Heart right ventricle (tissue), 16 donors: ENCODE results near the gene HCCS. TPM values are rescaled to one million over a fixed set of nuclear protein-coding genes. Genes with fewer than 3 reads are reported as not detected.

Experiments
- ATAC-seq, 8 donors: fragments of 200-7000 bp; cut with Tn5 transposase; one replicate each; pipeline ENCODE4 v1.9.1; 2020; ENCODE audit warnings: mild to moderate bottlenecking in 8 of 8, moderate library complexity in 8 of 8, moderate number of reproducible peaks in 1 of 8
- DNase-seq, 2 donors: peaks; one replicate each; pipeline ENCODE4 v3.0.0-alpha.2; 2020
- H3K27ac ChIP-seq, 10 donors: fragments of 200-600 bp; sonication (generic) in 2 of 10; one replicate each; pipeline versions ENCODE4 v1.5.0 to v1.8.0; 2020 to 2022; ENCODE audit warnings: mild to moderate bottlenecking in 3 of 10
- H3K27me3 ChIP-seq, 7 donors: fragments of 200-600 bp; one replicate each; pipeline ENCODE4 v1.8.0; 2021 to 2022; ENCODE audit warnings: mild to moderate bottlenecking in 2 of 7
- H3K36me3 ChIP-seq, 9 donors: fragments of 200-600 bp; sonication (generic) in 1 of 9; one replicate each; pipeline versions ENCODE4 v1.5.0 to v1.8.0; 2020 to 2022; ENCODE audit warnings: mild to moderate bottlenecking in 2 of 9
- H3K4me1 ChIP-seq, 9 donors: fragments of 200-600 bp; sonication (generic) in 1 of 9; one replicate each; pipeline versions ENCODE4 v1.5.0 to v1.8.0; 2020 to 2022; ENCODE audit warnings: mild to moderate bottlenecking in 4 of 9
- H3K4me3 ChIP-seq, 10 donors: fragments of 200-600 bp; sonication (generic) in 2 of 10; one replicate each; pipeline versions ENCODE4 v1.5.0 to v1.8.0; 2020 to 2022; ENCODE audit warnings: mild to moderate bottlenecking in 7 of 10, moderate library complexity in 2 of 10
- H3K9me3 ChIP-seq, 11 donors: fragments of 200-600 bp in 10 of 11; sonication (generic) in 2 of 11; one replicate each; pipeline versions ENCODE4 v1.5.0 to v1.8.0; 2013 to 2022; ENCODE audit warnings: mild to moderate bottlenecking in 2 of 11, control low read depth in 1 of 11, moderate library complexity in 1 of 11
- WGBS, 2 donors: extraction: QIAGEN DNeasy Blood & Tissue Kit; methylation state at CpG; one replicate each; pipeline ENCODE4 v1.1.7; 2013; ENCODE audit warnings: inconsistent platforms in 1 of 2; 5-methylcytosine and 5-hydroxymethylcytosine counted together
- intact Hi-C, 10 donors: fragments of 100-400 bp; cut with DNase I; formaldehyde crosslinking; loops; one replicate each; pipeline versions ENCODE4 v1.11.1 to v1.14.2; 2022
- polyA plus RNA-seq, 2 donors: library from polyadenylated mRNA; stranded (reverse); fragments of 200-250 nt; gene quantifications; one replicate each; pipeline ENCODE4 v1.2.3, GENCODE V29; 2013
- total RNA-seq, 10 donors: library from RNA; stranded (reverse); fragmentation: NEBNext Ultra II Directional in 3 of 10; extraction: Animal tissue kit (Norgen Biotek cat#: 25700) in 3 of 10; gene quantifications; one replicate each; pipeline versions ENCODE4 v1.2.1 to v1.2.4, GENCODE V29; 2021 to 2023
- TF ChIP-seq, protein P1 (sequence below), 9 donors: fragments of 200-600 bp; sonication (generic) in 2 of 9; IDR thresholded peaks; one replicate each; pipeline versions ENCODE4 v1.5.0 to v1.8.0; 2021 to 2022; ENCODE audit warnings: antibody characterized with exemption in 9 of 9, mild to moderate bottlenecking in 5 of 9, moderate library complexity in 1 of 9
- donor health status: Arrhythmogenic right ventricular cardiomyopathy.
- donor health status: ischemic (EF 13 %, LVEDD 7.1; RV severe dilation, severe dysfunction).
- donor health status: healthy with polysubstance abuse.
- donor health status: DM: no; HTN: yes; CAD: no.
- donor health status: DM: no; HTN: no; CAD: no.
- donor health status: ischemic (EF 25% LVEDD 6.9; RV normal size, moderate dysfunction).
- donor health status: ischemic (EF 25% LVEDD 5.7; RV mildly dilated, moderate dysfunction).
- donor health status: healthy.
- donor health status: DM: yes; HTN: yes; CAD: no.
- donor health status: Ischemic cardiomyopathy.
- donor health status: ischemic (EF 35%, LVEDD 5.7; RV mildly dilated, moderate dysfunction).
- donor health status: nonischemic (EF 11% LVEDD 7.7; RV severe dilation, severe dysfunction).
- donor health status: DM: yes; HTN: yes; CAD: no.
- donor health status: PGD.
- donor health status: ischemic (EF 29% LVEDD 5.4; RV normal size, mild dysfunction).
- donor health status: nonischemic (EF 23%, LVEDD 6.1; RV moderate dilation, normal function).

The HCCS gene
- total and polyA plus RNA-seq, 12 donors = 21.1 to 67.0 (median 59.9) TPM

DNA sequence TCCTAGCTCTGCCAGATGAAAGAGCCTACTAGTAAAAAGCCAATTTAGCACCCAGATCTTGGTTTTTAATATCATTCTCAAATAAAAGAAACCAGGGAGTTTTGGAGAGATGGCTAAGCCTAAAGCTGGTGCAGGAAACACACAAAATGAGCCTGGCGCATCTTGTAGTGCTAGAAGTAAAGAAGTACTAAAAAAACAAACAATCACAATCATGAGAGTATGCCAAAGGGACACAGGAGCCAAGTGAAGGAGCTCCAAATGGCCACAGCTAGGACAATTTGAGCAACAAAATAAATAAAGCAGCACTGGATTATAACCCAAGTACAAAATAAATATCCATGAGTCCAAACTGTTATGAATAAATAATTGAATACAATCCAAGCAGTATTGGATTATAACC, 37.8 kb upstream of the HCCS start:
- intact Hi-C loops = no loop called here
- no peaks in the 10 kb centered on the region for H3K36me3 ChIP-seq
- WGBS, 2 donors = 91 to 93% methylated on average over 1 of the region's 1 CpG
- TF ChIP-seq, protein P1, sequence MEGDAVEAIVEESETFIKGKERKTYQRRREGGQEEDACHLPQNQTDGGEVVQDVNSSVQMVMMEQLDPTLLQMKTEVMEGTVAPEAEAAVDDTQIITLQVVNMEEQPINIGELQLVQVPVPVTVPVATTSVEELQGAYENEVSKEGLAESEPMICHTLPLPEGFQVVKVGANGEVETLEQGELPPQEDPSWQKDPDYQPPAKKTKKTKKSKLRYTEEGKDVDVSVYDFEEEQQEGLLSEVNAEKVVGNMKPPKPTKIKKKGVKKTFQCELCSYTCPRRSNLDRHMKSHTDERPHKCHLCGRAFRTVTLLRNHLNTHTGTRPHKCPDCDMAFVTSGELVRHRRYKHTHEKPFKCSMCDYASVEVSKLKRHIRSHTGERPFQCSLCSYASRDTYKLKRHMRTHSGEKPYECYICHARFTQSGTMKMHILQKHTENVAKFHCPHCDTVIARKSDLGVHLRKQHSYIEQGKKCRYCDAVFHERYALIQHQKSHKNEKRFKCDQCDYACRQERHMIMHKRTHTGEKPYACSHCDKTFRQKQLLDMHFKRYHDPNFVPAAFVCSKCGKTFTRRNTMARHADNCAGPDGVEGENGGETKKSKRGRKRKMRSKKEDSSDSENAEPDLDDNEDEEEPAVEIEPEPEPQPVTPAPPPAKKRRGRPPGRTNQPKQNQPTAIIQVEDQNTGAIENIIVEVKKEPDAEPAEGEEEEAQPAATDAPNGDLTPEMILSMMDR (IDR thresholded peaks at IDR 0.05) = no peak
- no peak overlapping the region for H3K27ac ChIP-seq
- H3K4me3 ChIP-seq = no peak overlapping the region
- H3K27me3 ChIP-seq = no peaks in the 10 kb centered on the region
- no peaks in the 10 kb centered on the region for H3K9me3 ChIP-seq
- DNase-seq (no peak), ATAC-seq (no peak)
- no peaks in the 10 kb centered on the region for H3K4me1 ChIP-seq

- TF ChIP-seq, protein P1 (IDR thresholded peaks at IDR 0.05) = no peak
- no peak overlapping the region for H3K4me3 ChIP-seq
- no peak for DNase-seq
- H3K4me1 ChIP-seq = no peaks in the 10 kb centered on the region
- no peaks in the 10 kb centered on the region for H3K27me3 ChIP-seq
- H3K9me3 ChIP-seq = no peaks in the 10 kb centered on the region
- H3K27ac ChIP-seq = no peak overlapping the region
- 87 to 88% methylated on average over 4 of the region's 4 CpGs for WGBS, 2 donors
- H3K36me3 ChIP-seq = no peaks in the 10 kb centered on the region
- ATAC-seq = no peak
- intact Hi-C loops = no loop called here
Observed at GRCh38 chrX:11080741-11081305, 30.3 kb upstream of the HCCS start.

- Histone ChIP-seq H3K27ac (no peak overlapping the region), H3K4me3 (no peak overlapping the region), H3K9me3 (no peaks in the 10 kb centered on the region), H3K4me1 (no peaks in the 10 kb centered on the region), H3K36me3 (no peaks in the 10 kb centered on the region), H3K27me3 (no peaks in the 10 kb centered on the region)
- DNase-seq = no peak
- WGBS, 2 donors = 52 to 66% methylated on average over 2 of the region's 2 CpGs
- ATAC-seq = no peak
- TF ChIP-seq, protein P1 (IDR thresholded peaks at IDR 0.05) = no peak
- intact Hi-C loops = no loop called here
Observed at GRCh38 chrX:11081511-11081910, 29.6 kb upstream of the HCCS start.

- no peak overlapping the region for H3K4me3 ChIP-seq
- H3K27ac ChIP-seq = no peak overlapping the region
- TF ChIP-seq, protein P1 (IDR thresholded peaks at IDR 0.05) = no peak
- ATAC-seq = no peak
- 47 to 63% methylated on average over 1 of the region's 1 CpG for WGBS, 2 donors
- H3K4me1 ChIP-seq = no peaks in the 10 kb centered on the region
- no peaks in the 10 kb centered on the region for H3K36me3 ChIP-seq
- peaks cover 0 to 23% (median 8%) of the 10 kb centered on the region in 11 donors for H3K9me3 ChIP-seq
- no peak for DNase-seq
- intact Hi-C loops = no loop called here
- H3K27me3 ChIP-seq = no peaks in the 10 kb centered on the region
Observed at GRCh38 chrX:11085305-11085704, 25.8 kb upstream of the HCCS start.
